ENCODE results near the gene CENPT.
A peak's percentile ranks its signal among the peaks of the same experiment; 100 is the strongest.
"Not testable (repeated sequence)": the region's sequence is repeated elsewhere in the genome, so short reads cannot be mapped to it uniquely, and the experiment has no call there.

CENPT gene

GRCh38 chr16:67846063-67846319, 1.5 kb downstream of the CENPT start:
- FAIRE-seq, result no peak

- FAIRE-seq, result no peak
Measured at GRCh38 chr16:67845291-67846062, 2.0 kb downstream of the CENPT start.

DNA sequence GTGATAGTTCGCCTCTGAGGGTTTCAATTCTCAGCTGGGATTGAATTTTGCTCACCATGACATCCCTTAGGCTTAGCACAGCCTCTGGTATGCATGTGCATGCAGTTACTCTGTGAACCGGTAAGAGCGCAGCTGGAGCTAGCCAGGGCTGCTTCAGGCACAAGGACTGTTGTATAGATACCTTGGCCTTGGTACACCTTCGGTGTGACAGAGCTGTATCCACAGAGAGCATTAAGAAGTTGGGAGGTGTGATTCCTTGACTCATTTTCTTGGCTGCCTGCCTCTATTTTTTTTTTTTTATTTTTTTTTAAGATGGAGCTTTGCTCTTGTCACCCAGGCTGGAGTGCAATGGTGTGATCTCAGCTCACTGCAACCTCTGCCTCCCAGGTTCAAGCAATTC, 3.0 kb downstream of the CENPT start:
- FAIRE-seq, result no peak

DNA sequence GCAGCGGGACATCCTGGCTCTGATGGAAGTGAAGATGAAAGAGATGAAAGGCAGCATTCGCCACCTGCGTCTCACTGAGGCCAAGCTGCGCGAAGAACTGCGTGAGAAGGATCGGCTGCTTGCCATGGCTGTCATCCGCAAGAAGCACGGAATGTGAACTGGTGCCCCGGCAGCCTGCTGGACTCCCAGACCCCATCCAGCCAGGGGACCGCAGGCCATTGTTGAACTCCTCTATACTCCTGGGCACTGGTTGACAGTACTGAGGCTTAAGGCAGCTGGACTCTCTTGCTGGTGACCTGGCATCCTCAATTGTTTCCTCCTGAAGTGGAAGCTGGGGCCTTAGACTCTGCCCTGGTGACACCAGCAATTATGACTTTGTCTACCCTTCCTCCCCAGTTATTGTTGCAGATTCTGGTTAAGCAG, 4.1 kb downstream of the CENPT start:
- no peak for FAIRE-seq

DNA sequence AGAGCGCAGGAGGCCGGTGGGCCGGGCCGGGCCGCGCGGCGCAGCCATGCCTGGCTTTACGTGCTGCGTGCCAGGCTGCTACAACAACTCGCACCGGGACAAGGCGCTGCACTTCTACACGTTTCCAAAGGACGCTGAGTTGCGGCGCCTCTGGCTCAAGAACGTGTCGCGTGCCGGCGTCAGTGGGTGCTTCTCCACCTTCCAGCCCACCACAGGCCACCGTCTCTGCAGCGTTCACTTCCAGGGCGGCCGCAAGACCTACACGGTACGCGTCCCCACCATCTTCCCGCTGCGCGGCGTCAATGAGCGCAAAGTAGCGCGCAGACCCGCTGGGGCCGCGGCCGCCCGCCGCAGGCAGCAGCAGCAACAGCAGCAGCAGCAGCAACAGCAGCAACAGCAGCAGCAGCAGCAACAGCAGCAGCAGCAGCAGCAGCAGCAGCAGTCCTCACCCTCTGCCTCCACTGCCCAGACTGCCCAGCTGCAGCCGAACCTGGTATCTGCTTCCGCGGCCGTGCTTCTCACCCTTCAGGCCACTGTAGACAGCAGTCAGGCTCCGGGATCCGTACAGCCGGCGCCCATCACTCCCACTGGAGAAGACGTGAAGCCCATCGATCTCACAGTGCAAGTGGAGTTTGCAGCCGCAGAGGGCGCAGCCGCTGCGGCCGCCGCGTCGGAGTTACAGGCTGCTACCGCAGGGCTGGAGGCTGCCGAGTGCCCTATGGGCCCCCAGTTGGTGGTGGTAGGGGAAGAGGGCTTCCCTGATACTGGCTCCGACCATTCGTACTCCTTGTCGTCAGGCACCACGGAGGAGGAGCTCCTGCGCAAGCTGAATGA, 4.8 kb downstream of the CENPT start:
- no peak for FAIRE-seq

DNA sequence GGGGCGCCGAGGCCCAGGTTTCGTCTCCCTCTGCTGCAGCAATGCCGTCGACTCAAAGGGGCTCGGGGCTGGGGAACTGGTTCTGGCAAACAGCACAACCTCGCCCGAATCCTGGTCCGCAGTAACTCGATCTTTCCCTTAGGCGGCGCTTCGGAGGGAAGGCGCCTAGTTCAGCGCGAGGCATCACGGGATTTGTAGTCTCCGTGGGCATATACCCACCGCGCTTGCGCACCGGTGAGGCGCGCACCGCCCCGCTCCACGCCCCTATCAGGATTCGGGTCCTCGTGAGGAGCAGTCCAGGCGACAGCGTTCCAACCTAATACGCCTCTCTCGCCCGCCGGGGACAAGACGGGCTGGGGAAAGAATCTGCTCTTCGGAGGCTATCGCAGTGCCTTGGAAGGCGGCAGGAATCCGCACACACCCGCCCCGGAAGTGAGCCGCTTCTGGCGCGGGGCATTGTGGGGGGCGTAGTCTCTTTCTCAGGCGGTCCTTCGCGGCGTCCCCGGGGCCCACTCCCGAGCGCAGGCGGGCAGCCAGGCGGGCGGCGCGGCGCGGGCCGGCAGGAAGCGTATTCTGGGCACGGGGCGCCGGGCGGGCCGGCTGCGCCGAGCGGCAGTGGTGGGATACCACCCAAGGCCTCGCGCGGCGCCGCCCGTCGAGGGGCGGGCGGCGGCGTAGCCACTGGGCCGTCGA, 5.5 kb downstream of the CENPT start, which contains the start of gene THAP11:
Gene THAP11, plus strand, starts transcription at position 505 of the 693 bp plus-strand sequence. CDS start 235 bp downstream, outside the sequence.
- FAIRE-seq, result peak; percentile 72

DNA sequence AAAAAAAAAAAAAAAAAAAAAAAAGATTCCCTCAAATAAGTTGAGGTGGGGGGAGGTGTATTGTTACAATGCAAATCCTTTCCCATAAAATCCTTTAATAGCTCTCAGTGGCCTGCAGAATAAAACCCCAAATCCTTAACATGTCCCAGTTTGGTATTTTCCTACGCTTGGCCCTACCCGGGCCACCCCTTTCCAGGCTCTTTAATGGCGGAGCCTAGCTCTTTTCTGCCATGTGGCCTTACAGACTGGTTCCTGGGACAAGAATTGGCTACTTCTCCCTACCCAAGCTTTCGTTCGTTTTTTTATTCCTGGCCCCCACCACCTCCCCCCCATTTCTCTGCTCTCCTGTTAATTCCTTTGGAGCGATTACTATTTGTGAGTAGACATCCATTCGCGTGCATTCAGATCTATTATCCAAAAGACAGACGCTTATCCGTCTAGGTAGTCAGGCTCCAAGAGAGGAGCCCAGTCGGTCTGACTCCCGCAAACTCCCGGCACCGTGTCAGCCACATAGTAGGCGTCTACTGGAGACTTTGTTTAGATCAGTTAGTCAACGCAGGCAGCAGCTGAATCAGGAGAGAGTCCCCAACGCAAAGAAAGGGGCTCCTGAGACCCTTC, 6.2 kb downstream of the CENPT start:
- no peak for FAIRE-seq

- FAIRE-seq, result no peak
Measured at GRCh38 chr16:67837811-67838210, 9.7 kb downstream of the CENPT start.

DNA sequence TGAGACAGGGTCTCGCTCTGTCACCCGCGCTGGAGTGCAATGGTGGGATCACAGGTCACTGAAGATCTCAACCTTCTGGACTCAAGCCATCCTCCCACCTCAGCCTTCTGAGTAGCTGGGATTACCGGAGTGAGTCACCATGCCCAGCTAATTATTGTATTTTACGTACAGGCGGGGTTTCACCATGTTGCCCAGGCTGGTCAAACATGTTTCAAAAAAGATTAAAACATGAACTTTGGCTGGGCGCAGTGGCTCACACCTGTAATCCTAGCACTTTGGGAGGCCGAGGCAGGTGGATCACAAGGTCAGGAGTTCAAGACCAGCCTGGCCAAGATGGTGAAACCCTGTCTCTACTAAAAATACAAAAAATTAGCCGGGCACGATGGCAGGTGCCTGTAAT, 10.3 kb downstream of the CENPT start:
- not testable (repeated sequence) for FAIRE-seq

- no peak for FAIRE-seq
Measured at GRCh38 chr16:67834242-67834614, 13.3 kb downstream of the CENPT start.

DNA sequence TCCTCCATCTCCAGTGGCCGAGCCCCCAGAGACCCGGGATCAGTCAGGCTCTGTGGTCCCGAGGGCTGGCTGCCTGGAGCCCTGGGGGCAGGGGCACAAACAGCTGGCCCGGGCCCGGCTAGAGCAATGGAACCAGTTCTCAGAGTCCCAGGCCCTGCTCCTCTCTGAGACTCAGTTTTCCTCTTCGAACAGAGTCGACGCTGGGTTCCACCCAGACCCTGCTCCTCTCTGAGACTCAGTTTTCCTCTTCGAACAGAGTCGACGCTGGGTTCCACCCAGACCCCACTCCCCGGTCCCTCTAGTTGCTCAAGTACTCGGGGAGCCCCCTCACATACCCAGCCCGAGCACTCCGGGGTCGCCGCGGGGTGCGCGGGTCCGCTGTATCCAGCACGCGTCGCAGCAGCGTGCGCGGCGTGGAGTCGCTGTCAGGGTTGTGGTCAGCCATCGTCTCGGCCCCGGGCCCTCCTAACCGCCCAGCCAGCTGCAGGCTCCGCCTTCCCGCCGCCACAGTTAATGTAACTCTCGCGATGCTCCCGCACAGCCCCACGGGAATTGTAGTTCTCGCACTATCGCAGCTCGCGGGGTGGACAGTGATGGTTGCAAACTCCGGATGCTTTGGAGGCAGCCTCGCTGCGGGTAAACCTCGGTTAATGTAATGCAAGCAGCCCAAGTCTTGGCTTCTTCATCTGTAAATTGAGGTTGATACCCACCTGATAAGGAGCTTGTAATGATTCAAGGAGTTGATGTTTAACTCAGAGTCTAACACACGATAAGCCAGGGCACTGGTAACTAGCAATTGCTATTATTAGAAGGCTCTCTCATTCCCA, 13.9 kb downstream of the CENPT start:
- peak; percentile 25 for FAIRE-seq

DNA sequence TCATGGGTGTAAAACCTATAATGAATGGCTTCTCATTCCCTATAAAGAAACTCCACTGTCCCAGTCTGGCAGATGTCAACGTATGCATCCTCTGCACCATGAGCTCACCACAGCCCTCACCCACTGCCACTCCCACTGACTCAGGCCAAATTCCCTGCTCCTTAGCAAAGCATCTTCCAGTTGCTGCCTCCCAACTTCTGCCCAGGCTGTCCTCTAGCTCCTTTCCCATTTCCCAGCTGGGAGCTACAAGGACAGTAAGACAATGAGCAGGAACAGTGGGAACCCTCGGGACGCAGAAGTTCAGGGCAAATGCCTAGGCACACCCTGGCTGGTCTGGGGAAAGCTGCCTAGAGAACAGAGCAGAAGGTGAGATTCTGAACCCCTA, 14.5 kb downstream of the CENPT start:
- FAIRE-seq, result no peak

DNA sequence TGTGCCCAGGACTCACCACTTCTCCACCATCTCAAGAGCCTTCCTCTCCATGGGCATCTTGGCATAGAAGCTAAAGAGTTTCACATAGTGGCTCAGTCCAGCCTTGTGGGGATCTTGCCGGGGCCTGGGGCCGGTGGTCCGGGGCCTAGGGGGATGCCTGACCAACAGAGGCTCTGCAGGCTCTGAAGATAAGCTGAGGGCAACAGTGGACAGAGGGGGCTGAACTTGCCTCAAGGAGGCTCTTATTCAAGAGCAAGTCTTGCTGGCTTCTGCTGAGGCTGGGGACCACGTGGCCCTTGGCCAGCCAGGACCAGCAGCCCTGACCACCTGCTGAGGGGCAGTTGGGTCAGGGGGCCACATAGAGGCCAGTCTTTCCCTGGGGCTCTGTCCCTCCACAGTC, 18.8 kb downstream of the CENPT start:
- no peak for FAIRE-seq

DNA sequence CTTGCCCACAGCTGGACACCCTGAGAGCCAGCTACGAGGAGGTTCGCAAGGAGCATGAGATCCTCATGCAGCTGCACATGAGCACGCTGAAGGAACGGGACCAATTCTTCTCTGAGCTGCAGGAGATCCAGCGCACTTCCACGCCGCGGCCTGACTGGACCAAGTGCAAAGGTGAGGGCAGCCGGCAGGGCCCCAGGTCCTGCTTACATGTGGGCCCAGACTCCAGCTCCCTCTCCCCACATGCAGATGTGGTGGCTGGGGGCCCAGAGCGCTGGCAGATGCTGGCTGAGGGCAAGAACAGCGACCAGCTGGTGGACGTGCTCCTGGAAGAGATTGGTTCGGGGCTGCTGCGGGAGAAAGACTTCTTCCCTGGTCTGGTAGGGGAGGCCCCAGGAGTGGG, 21.6 kb downstream of the CENPT start:
- no peak for FAIRE-seq

GRCh38 chr16:67825119-67825518, 22.4 kb downstream of the CENPT start:
- FAIRE-seq, result no peak

DNA sequence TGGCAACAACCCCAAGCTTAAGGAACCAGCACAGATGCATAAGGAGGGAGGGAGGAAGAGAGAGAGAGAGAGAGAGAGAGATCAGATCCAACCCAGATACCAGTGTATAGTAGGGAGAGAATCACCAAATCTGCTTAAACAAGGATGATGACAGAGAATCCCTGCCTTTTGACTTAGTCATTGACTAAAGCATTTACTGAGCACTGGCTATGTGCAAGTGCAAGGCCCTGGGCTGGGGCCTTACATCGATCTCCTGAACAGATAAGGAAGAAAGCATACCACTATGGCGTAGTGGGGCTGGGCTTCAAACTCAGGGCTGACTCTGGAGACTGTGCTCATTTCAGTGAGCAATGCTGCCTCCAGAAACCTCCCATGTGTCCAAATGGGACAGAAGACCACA, 25.0 kb downstream of the CENPT start:
- FAIRE-seq, result no peak

DNA sequence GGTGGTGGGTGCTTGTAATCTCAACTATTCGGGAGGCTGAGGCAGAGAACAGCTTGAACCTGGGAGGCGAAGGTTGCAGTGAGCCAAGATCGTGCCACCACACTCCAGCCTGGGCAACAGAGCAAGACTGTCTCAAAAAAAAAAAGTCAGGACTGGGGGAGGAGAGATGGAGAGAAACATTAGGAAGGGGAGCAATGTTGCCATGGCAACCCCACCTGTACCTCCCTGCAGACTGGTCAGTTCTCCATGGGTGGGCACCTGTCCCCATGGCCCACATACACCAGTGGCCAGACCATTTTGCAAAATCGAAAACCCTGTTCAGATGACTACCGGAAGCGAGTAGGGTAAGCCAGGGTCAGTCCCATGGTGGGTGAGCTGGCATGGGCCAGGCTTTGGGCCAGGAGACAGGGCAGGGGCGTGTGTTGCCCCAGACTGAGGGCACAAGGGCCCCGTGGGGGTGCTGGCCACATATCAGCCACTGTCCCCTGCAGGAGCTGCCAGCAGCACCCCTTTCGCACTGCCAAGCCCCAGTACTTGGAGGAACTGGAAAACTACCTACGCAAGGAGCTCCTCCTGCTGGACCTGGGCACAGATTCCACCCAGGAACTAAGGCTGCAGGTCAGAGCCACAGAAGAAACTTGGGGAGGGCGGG, 26.8 kb downstream of the CENPT start:
- no peak for FAIRE-seq

- no peak for FAIRE-seq
Measured at GRCh38 chr16:67814567-67814966, 32.9 kb downstream of the CENPT start.

GRCh38 chr16:67811899-67812298, 35.6 kb downstream of the CENPT start:
- FAIRE-seq, result no peak

DNA sequence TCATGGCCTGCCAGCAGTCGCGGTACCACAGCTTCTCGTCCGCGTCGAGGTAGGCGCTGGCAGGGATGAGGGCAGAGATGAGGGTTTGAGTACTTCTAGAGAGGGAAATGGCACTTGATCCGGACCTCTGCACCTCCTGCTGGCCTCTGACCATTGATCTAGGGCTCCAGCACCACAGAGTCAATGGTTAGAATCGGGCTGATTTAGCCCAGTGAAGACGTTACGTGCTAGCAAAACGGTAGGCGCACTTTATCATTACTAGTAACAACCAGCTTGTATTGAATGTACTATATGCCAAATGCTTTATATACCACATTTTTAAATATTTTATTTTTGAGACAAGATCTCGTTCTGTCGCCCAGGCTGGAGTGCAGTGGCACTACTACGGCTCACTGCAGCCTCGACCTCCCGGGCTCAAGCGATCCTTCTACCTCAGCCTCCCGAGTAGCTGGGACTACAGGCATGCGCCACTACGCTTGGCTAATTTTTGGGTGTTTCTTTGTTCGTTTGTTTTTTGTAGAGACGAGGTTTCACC, 40.3 kb downstream of the CENPT start:
- FAIRE-seq, result no peak

GRCh38 chr16:67806428-67807147, 40.9 kb downstream of the CENPT start, which contains the start of the genes RANBP10 and TSNAXIP1:
RANBP10 (minus strand) TSS chr16:67806560; CDS start chr16:67806536, 24 bp downstream.
TSNAXIP1 (plus strand) TSS chr16:67806889; CDS start chr16:67807150, 261 bp downstream.
- peak; percentile 96 for FAIRE-seq
